HepG2 (cell line): ENCODE results near the gene EGR1. TPM values are rescaled to one million over a fixed set of nuclear protein-coding genes. Genes with fewer than 3 reads are reported as not detected.

Experiments used
- BRCA1 ChIP-seq: sonication (generic); formaldehyde crosslinking; IDR thresholded peaks from 2 replicates; pipeline ENCODE4 v1.4.0; 2020; ENCODE audit warnings: missing genetic modification reagents
- CEBPG ChIP-seq: IDR thresholded peaks from 2 replicates; pipeline ENCODE4 v1.6.1; 2016
- ELF1 ChIP-seq: sonication (generic); formaldehyde crosslinking; IDR thresholded peaks from 2 replicates; pipeline ENCODE4 v1.4.0; 2020; ENCODE audit warnings: missing genetic modification reagents
- HOXA5 ChIP-seq: sonication (generic); formaldehyde crosslinking; IDR thresholded peaks from 2 replicates; pipeline ENCODE4 v1.4.0; 2020; ENCODE audit warnings: missing genetic modification reagents
- IKZF1 ChIP-seq: fragments of 450-650 bp; IDR thresholded peaks from 2 replicates; pipeline ENCODE4 v1.7.1; 2016
- KDM2A ChIP-seq: sonication (generic); formaldehyde crosslinking; IDR thresholded peaks from 2 replicates; pipeline ENCODE4 v1.4.0; 2020; ENCODE audit warnings: low read depth, missing genetic modification reagents, borderline replicate concordance
- MEIS2 ChIP-seq: sonication (generic); formaldehyde crosslinking; IDR thresholded peaks from 2 replicates; pipeline ENCODE4 v1.9.0; 2021; ENCODE audit warnings: mild to moderate bottlenecking, missing genetic modification reagents
- MLX ChIP-seq: IDR thresholded peaks from 2 replicates; pipeline ENCODE4 v1.6.1; 2016
- NONO ChIP-seq, 2 experiments: fragments of 450-650 bp in 1 of 2; sonication (generic) in 1 of 2; formaldehyde crosslinking in 1 of 2; IDR thresholded peaks in 1 of 2; conservative IDR thresholded peaks in 1 of 2; 2 replicates each; pipeline versions ENCODE4 v1.6.1 to v1.8.0; 2017 to 2022; ENCODE audit warnings: mild to moderate bottlenecking in 1 of 2, missing genetic modification reagents in 1 of 2, moderate library complexity in 1 of 2
- NRL ChIP-seq: sonication (generic); formaldehyde crosslinking; IDR thresholded peaks from 2 replicates; pipeline ENCODE4 v1.5.0; 2020; ENCODE audit warnings: missing genetic modification reagents, mild to moderate bottlenecking, moderate library complexity, borderline replicate concordance
- TMF1 ChIP-seq: sonication (generic); formaldehyde crosslinking; IDR thresholded peaks from 2 replicates; pipeline ENCODE4 v1.8.1; 2022; ENCODE audit warnings: low read depth, missing genetic modification reagents
- ZFP62 ChIP-seq: sonication (generic); formaldehyde crosslinking; IDR thresholded peaks from 2 replicates; pipeline ENCODE4 v1.4.0; 2020; ENCODE audit warnings: missing genetic modification reagents
- ZIK1 ChIP-seq: sonication (generic); formaldehyde crosslinking; IDR thresholded peaks from 2 replicates; pipeline ENCODE4 v1.5.0; 2020; ENCODE audit warnings: mild to moderate bottlenecking, low read depth, missing genetic modification reagents, borderline replicate concordance
- ZNF362 ChIP-seq: sonication (generic); formaldehyde crosslinking; IDR thresholded peaks from 2 replicates; pipeline ENCODE4 v1.4.0; 2020; ENCODE audit warnings: missing genetic modification reagents, mild to moderate bottlenecking, borderline replicate concordance
- ZNF619 ChIP-seq: sonication (generic); formaldehyde crosslinking; IDR thresholded peaks from 2 replicates; pipeline ENCODE4 v1.4.0; 2020; ENCODE audit warnings: mild to moderate bottlenecking, missing genetic modification reagents
- ZNF816 ChIP-seq: sonication (generic); formaldehyde crosslinking; IDR thresholded peaks from 2 replicates; pipeline ENCODE4 v1.8.0; 2022; ENCODE audit warnings: missing genetic modification reagents, mild to moderate bottlenecking, borderline replicate concordance
- polyA plus RNA-seq, 8 experiments: library from polyadenylated mRNA; depleted of rRNA in 3 of 8; stranded (reverse) in 7 of 8; unstranded in 1 of 8; fragments of >200 nt; fragmentation: Illumina TruSeq in 4 of 8; extraction: Trizol in 4 of 8; gene quantifications; 2 replicates each; pipeline versions ENCODE4 v1.2.1 to v1.2.3, GENCODE V29; 2011 to 2016; ENCODE audit warnings: low read depth in 4 of 8, missing spikeins in 1 of 8, mixed read lengths in 1 of 8; ENCODE audit not compliant: insufficient read depth in 1 of 8
- total RNA-seq, 5 experiments: library from RNA; depleted of rRNA; stranded (reverse); fragments of >200 nt; fragmentation: Illumina TruSeq; extraction: Trizol; gene quantifications; 2 replicates each; pipeline ENCODE4 v1.2.3, GENCODE V29; 2016; ENCODE audit warnings: low read depth in 1 of 5
- TF ChIP-seq, protein P1 (sequence below): sonication (generic); formaldehyde crosslinking; IDR thresholded peaks from 2 replicates; pipeline ENCODE4 v1.4.0; 2020; ENCODE audit warnings: missing genetic modification reagents
- TF ChIP-seq, protein P2 (sequence below): sonication (generic); formaldehyde crosslinking; IDR thresholded peaks from 2 replicates; pipeline ENCODE4 v1.4.0; 2020; ENCODE audit warnings: missing genetic modification reagents, mild to moderate bottlenecking, borderline replicate concordance
- TF ChIP-seq, protein P3 (sequence below): sonication (generic); formaldehyde crosslinking; conservative IDR thresholded peaks from 2 replicates; pipeline ENCODE4 v1.4.0; 2020; ENCODE audit warnings: missing genetic modification reagents

The EGR1 gene
- total and polyA plus RNA-seq, 2 of the 13 experiments (the other 11 are each of a cell fraction or from before 2014, with no cell fraction given) = 4.1 to 4.5 TPM

- no peak for TF ChIP-seq ZNF362 (CRISPR knock-in tag)
- TF ChIP-seq HOXA5 (CRISPR knock-in tag) = peak; percentile 77
- peak; percentile 56 for TF ChIP-seq ELF1 (CRISPR knock-in tag)
- peak; percentile 67 for TF ChIP-seq MLX (CRISPR knock-in tag)
- TF ChIP-seq TMF1 = no peak
- TF ChIP-seq IKZF1 = no peak
- no peak for TF ChIP-seq NONO (IDR thresholded peaks at IDR 0.05)
- TF ChIP-seq NONO (CRISPR knock-in tag; conservative IDR thresholded peaks at IDR 0.05) = peak; percentile 50
- peak; percentile 29; the same call in 1 of the 2 replicates for TF ChIP-seq CEBPG (CRISPR knock-in tag)
- TF ChIP-seq NRL = peak; percentile 57; the same call in 1 of the 2 replicates
- TF ChIP-seq KDM2A (CRISPR knock-in tag) = peak; percentile 79
- TF ChIP-seq ZFP62 = no peak
- TF ChIP-seq, protein P1, sequence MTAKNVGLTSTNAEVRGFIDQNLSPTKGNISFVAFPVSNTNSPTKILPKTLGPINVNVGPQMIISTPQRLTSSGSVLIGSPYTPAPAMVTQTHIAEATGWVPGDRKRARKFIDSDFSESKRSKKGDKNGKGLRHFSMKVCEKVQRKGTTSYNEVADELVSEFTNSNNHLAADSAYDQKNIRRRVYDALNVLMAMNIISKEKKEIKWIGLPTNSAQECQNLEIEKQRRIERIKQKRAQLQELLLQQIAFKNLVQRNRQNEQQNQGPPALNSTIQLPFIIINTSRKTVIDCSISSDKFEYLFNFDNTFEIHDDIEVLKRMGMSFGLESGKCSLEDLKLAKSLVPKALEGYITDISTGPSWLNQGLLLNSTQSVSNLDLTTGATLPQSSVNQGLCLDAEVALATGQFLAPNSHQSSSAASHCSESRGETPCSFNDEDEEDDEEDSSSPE (CRISPR knock-in tag) = peak; percentile 87
- TF ChIP-seq, protein P2, sequence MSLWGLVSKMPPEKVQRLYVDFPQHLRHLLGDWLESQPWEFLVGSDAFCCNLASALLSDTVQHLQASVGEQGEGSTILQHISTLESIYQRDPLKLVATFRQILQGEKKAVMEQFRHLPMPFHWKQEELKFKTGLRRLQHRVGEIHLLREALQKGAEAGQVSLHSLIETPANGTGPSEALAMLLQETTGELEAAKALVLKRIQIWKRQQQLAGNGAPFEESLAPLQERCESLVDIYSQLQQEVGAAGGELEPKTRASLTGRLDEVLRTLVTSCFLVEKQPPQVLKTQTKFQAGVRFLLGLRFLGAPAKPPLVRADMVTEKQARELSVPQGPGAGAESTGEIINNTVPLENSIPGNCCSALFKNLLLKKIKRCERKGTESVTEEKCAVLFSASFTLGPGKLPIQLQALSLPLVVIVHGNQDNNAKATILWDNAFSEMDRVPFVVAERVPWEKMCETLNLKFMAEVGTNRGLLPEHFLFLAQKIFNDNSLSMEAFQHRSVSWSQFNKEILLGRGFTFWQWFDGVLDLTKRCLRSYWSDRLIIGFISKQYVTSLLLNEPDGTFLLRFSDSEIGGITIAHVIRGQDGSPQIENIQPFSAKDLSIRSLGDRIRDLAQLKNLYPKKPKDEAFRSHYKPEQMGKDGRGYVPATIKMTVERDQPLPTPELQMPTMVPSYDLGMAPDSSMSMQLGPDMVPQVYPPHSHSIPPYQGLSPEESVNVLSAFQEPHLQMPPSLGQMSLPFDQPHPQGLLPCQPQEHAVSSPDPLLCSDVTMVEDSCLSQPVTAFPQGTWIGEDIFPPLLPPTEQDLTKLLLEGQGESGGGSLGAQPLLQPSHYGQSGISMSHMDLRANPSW (CRISPR knock-in tag) = no peak; the same call in 1 of the 2 replicates
- peak; percentile 60; the same call in 1 of the 2 replicates for TF ChIP-seq ZNF816 (CRISPR knock-in tag)
- TF ChIP-seq ZNF619 (CRISPR knock-in tag) = no peak
- TF ChIP-seq ZIK1 (CRISPR knock-in tag) = peak; percentile 45; the same call in 1 of the 2 replicates
- TF ChIP-seq MEIS2 (CRISPR knock-in tag) = 0 out of 2 replicates have a peak, but pooled peaks have one; percentile 24
- TF ChIP-seq BRCA1 (CRISPR knock-in tag) = 0 out of 2 replicates have a peak, but pooled peaks have one; percentile 30
- TF ChIP-seq, protein P3, sequence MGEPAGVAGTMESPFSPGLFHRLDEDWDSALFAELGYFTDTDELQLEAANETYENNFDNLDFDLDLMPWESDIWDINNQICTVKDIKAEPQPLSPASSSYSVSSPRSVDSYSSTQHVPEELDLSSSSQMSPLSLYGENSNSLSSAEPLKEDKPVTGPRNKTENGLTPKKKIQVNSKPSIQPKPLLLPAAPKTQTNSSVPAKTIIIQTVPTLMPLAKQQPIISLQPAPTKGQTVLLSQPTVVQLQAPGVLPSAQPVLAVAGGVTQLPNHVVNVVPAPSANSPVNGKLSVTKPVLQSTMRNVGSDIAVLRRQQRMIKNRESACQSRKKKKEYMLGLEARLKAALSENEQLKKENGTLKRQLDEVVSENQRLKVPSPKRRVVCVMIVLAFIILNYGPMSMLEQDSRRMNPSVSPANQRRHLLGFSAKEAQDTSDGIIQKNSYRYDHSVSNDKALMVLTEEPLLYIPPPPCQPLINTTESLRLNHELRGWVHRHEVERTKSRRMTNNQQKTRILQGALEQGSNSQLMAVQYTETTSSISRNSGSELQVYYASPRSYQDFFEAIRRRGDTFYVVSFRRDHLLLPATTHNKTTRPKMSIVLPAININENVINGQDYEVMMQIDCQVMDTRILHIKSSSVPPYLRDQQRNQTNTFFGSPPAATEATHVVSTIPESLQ (CRISPR knock-in tag) = 0 out of 2 replicates have a peak, but pooled peaks have one; percentile 10
Observed at GRCh38 chr5:138464008-138464387, 1.3 kb upstream of the EGR1 start (continued).
